Iris pigment epithelial cell (primary cell): ENCODE results near the gene MINDY1.

Experiments
- DNase-seq: peaks from one replicate; pipeline ENCODE4 v3.0.0-alpha.2; 2011; ENCODE audit warnings: low read depth

Gene MINDY1, protein sequence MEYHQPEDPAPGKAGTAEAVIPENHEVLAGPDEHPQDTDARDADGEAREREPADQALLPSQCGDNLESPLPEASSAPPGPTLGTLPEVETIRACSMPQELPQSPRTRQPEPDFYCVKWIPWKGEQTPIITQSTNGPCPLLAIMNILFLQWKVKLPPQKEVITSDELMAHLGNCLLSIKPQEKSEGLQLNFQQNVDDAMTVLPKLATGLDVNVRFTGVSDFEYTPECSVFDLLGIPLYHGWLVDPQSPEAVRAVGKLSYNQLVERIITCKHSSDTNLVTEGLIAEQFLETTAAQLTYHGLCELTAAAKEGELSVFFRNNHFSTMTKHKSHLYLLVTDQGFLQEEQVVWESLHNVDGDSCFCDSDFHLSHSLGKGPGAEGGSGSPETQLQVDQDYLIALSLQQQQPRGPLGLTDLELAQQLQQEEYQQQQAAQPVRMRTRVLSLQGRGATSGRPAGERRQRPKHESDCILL

DNA sequence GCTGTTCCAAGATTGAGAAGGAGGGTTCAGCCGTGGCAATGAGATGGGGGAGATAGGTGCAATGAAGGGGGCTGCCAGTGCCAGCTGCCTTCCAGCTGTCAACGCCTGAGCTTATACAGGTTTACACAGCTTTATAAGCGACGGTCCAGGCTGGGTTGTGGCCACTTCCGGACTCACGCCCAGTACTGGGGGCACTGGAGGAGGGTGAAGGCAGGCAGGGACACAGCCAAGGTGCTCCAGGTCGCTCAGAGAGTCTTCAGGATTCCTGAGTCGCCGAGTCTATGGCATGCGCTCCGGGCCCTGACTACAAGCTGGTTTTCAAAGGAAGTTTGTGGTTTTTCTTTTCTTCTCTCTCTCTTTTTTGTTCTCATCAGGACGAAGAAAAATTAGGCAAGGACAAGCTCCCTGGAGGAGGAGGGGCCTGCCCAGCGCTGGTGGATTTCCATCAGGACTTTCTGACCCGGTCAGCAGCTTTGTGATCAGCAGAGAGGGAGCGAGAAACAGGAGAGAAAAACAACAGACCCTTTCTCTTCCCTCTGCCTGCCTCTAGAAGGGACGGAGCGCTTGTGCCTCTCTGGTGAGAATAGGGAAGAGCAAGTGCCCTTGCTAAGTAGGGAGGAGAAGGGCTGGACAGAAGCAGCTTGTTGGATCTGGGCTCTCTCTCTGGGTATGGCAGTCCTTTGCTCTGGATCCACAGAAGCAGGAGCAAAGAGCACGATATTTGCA, at the start of gene MINDY1:
Gene MINDY1, minus strand, starts transcription at position 576 of the 726 bp plus-strand sequence. CDS start 4,285 bp downstream, outside the sequence.
- peak; percentile 90 for DNase-seq

DNA sequence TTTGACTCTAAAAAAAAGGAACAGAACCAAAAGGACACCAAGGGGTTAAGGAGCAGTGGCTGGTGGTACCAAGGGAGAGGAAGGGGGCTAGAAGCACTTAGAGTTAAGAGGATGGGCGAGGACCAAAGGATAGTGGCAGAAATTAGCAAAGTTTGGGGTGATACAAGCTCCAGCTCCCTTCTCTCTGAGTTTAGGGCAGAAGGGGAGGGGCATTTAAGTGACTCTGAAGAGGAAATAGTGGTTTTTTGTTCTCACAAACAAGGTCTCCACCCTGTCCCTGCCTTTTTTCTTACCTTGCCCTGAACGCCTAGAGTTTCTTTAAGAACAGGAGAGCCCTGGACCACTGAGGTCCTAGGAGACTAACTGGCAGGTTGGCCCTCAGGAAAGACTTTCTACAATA, 49.4 kb upstream of the MINDY1 start:
- DNase-seq, result no peak

DNA sequence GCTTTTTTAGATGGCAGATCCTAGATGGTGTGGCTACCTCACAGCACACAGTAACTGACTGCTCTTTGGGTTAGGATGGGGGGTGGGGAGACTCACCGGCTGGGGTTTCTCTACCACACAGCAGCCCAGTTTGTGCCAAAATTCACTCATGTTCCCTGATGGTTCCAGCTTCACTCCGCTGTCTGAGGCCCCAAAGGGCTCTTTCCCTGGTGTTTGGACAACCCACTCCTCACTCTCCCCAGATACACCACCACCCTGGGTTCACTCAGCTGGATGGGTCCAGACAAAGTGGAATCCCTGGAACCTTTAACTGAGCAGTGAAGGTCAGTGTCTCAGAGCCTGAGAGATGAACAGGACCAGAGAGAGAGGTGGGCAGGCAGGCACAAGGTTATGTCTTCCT, 48.9 kb upstream of the MINDY1 start:
- no peak for DNase-seq

DNA sequence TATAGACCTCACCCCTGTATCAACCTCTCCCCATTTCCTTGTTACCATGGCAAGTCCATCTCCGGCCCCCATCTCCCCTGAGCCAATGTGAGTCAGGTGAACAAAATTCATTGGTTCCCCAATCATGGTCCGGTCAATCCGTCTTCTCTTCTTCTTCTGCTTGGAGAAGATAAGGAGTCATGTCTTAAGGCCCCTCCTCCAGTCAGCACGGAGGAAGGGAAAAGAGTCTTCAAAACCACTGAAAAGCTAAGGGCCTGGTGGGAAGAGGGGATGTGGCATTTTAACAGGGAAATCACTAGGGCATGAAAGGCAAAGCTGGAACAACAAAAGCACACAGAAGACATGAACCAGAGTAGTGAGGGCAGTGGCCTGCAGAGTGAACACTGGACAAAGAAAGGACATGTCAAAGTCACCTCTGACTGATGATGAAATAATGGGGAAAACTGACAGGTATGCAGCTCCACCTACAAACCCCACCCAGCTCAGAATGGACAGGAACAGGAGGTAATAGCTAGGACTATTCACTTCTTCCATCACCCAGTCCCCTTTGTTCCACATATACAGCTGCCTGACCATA, 48.4 kb upstream of the MINDY1 start:
- no peak for DNase-seq

DNA sequence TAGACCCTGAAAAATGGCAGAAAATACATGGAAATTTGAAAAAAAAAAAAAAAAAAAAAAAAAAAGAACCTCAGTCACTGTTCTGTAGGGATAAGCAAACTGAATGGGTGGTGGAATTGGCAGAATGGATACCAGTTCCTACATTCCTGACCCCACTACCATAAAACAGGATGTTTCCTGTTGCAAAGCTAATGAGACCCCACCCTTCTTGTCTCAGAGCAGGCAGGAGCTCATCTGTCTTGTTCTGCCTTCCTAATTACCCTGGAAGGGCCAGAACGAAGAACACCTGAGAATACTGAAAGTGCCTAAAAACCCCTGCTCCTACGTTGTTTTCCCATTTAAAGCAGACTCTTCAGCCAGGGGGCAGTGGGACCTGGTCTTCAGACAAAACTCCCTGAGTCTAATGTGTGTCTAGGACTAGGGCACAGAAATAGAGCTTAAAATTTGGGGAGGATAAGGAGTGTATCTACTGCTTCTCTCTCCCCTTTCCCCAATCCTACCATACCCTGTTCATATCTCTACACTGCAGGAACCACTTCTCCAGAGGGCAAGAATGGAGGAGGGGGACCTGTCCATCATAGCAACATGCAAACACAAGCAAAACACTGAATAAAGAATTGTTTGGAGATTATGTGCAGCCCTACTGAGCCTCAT, 44.8 kb upstream of the MINDY1 start:
- no peak for DNase-seq

DNA sequence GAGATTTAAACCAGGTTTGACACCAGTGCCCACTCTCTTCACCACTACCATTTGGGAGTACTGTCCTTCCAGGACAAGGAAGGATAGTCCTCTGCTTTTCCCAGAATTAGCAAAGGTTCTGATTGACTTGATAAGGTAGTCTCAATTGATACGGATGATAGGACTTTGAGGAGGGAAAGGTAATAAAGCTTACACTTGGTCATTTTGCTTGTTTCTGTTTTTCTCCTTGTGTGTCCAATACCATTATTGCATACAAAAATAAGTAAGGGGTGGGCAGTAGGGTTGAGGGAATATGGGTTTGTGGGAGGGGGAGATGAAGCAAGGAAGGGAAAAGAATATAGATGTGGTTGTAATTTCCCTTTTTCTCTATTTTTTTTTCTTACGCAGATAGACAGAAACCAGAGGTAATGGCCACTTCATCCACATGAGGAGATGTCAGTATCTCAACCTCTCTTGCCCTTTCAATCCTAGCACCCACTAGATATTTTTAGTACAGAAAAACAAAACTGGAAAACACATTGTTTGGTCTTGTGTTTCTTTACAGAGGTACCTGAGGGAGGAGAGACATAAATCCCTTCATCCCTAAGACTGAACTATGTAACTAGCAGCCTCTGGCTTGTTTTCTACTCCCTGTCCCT, 43.5 kb upstream of the MINDY1 start:
- no peak for DNase-seq

DNA sequence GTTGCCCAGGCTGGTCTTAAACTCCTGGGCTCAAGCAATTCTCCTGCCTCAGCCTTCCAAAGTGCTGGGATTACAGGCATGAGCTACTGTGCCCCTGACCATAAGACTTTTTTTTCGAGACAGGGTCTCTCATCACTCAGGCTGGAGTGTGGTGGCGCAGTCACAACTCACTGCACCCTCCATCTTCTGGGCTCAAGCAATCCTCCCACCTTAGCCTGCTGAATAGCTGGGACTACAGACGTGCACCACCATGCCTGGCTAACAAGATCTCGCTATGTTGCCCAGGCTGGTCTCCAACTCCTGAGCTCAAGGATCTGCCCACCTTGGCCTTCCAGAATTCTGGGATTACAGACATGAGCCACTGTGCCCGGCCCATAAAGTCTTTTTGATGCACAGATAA, 42.8 kb upstream of the MINDY1 start:
- no peak for DNase-seq

DNA sequence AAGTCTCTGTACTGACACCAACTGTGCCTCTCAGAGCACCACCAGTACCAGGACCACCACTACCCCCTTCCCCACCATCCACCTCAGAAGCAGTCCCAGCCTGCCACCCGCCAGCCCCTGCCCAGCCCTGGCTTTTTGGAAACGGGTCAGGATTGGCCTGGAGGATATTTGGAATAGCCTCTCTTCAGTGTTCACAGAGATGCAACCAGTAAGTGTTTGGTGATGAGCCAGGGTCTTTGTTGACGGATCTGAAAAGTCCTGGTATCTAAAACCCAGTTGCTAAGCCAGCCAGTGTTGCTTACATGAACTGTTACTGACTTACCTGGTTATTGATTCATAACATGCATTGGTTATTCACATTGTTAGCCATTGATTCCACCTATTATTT, 41.9 kb upstream of the MINDY1 start:
- no peak for DNase-seq

DNA sequence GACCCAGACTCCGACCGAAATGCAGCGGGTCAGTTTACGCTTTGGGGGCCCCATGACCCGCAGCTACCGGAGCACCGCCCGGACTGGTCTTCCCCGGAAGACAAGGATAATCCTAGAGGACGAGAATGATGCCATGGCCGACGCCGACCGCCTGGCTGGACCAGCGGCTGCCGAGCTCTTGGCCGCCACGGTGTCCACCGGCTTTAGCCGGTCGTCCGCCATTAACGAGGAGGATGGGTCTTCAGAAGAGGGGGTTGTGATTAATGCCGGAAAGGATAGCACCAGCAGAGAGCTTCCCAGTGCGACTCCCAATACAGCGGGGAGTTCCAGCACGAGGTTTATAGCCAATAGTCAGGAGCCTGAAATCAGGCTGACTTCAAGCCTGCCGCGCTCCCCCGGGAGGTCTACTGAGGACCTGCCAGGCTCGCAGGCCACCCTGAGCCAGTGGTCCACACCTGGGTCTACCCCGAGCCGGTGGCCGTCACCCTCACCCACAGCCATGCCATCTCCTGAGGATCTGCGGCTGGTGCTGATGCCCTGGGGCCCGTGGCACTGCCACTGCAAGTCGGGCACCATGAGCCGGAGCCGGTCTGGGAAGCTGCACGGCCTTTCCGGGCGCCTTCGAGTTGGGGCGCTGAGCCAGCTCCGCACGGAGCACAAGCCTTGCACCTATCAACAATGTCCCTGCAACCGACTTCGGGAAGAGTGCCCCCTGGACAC, 41.4 kb upstream of the MINDY1 start:
- peak; percentile 82 for DNase-seq

DNA sequence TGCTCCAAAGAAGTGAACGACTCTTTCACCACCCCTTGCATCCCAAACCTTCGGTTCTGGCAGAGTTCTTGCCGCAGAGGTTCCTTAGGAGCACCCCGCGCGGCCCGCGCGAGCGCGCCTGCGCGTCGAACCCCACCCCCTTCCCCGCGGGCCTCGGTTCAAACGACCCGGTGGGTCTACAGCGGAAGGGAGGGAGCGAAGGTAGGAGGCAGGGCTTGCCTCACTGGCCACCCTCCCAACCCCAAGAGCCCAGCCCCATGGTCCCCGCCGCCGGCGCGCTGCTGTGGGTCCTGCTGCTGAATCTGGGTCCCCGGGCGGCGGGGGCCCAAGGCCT, 40.9 kb upstream of the MINDY1 start, which contains the start of gene C1orf56:
Gene C1orf56, plus strand, starts transcription at position 161 of the 334 bp plus-strand sequence. Its CDS starts 97 bp downstream, at position 258.
- peak; percentile 67 for DNase-seq

DNA sequence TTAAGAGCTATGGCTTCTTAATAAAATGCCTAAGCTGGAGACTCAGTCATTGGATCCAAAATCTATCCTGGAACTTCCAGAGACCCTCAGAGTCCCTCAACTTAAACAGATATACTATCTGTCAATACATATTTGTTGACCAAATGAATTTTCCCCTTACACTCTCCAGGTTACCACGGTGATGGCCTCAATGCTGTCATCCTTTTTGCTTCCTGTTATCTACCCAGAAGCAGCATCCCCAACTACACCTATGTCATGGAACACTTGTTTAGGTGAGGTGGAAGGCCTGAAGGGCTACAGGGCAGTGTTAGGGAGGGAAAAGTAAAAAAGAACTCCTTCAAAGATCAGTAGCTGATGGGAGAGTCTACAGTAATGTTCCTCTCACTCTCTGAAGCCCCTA, 36.5 kb upstream of the MINDY1 start:
- no peak for DNase-seq

DNA sequence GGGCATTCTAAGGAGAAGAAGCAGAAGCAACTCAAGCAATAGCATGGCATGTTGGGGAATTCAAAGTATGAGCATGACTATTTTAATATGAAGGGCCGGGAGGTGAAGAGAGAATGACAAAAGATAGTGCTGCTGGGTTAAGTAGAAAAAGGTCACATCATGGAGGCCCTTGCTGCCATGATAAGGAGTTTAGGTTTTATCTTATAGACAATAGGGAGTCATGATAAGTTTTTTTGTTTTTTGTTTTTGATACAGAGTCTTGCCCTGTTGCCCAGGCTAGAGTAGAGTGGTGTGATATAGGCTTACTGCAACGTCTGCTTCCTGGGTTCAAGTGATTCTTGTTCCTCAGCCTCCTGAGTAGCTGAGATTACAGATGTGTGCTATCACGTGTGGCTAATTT, 32.8 kb upstream of the MINDY1 start:
- DNase-seq, result no peak

DNA sequence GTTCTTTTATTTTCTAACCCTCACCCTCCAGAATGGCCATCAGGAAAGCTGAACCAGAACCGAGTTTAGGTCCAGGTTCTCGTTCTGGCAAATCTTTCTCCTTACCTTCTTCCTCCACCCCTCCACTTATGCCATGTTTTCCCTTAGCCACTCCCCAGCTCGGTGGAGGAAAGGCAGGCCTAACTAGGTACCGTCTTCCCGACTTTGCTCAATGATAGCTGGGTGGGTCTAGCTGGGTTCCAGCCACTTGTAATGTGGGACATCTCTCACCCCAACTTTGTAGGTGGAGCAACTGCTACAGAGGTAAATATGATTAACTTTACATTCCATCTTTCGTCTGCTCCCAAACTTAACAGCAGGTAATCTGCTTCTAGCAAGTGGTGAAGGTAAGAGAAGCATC, 30.3 kb upstream of the MINDY1 start:
- no peak for DNase-seq

DNA sequence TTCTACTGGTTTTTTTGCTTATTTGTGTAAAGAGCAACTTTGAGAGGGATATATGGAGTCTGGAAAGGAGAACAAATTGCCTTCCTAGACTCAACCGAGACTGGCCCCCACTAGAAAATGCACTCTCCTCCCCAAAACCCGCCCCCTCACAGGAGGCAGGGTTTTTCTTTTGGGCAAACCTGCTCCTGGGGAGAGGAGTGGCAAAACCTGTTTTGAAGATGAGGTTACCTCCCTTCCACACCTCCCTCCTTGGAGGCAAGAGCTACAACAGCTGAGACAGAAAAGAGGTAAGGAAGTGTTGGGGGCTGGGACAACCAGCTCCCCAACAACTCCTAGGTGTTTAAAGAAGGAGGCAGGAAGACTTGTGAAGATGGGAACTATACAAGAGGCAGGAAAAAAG, 29.7 kb upstream of the MINDY1 start, which contains the start of gene BNIPL:
Gene BNIPL, plus strand, starts transcription at position 231 of the 400 bp plus-strand sequence. Its CDS starts 140 bp downstream, at position 371.
- DNase-seq, result no peak

DNA sequence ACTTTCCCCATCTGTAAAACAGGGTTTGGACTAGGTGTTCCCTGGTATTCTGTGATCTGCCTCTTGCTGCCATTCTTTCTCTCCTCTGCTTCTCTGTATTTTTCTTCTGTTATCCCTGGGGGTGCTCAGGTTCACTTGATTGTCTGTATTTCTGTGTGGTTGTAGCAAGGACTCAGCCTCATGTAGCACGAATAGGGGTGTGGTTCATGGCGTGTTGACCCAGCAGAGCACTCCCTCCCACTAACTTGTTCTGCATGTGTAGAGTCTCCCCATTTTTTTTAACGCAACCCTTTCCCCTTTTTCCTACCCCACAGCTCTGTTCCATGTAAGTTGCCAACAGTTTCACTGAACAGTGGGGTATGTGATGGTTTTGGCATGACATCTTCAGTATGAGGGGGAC, 28.5 kb upstream of the MINDY1 start:
- DNase-seq, result no peak

DNA sequence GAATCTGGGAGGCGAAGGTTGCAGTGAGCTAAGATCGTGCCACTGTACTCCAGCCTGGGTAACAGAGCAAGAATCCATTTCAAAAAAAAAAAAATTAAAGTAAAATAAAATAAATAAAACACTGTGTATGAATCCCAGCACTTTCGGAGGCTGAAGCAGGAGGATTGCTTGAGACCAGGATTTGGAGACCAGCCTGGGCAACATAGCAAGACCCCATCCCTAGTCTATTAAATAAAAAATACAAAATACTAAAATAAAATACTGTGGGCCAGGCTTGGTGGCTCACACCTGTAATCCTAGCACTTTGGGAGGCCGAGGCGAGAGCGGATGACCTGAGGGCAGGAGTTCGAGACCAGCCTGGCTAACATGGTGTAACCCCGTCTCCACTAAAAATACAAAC, 25.5 kb upstream of the MINDY1 start:
- DNase-seq, result no peak

DNA sequence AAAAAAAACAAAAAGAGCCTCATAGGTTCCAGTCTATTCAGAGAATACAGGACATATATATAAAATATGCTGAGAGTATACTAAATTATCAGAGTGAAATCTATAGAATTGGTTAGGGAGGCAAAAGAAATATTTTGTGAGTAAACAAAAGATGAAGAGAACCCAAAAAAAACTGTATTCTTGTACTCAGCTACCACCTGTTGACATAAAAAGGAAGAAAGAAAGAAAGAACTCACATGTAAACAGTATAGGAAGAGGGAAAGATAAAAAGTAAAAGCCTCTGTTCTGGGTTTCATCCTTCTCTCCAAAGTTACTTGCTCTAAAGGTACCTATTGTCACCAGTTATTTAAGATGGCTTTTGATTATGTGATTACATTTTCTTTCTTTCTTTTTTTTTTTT, 19.8 kb upstream of the MINDY1 start:
- no peak for DNase-seq

DNA sequence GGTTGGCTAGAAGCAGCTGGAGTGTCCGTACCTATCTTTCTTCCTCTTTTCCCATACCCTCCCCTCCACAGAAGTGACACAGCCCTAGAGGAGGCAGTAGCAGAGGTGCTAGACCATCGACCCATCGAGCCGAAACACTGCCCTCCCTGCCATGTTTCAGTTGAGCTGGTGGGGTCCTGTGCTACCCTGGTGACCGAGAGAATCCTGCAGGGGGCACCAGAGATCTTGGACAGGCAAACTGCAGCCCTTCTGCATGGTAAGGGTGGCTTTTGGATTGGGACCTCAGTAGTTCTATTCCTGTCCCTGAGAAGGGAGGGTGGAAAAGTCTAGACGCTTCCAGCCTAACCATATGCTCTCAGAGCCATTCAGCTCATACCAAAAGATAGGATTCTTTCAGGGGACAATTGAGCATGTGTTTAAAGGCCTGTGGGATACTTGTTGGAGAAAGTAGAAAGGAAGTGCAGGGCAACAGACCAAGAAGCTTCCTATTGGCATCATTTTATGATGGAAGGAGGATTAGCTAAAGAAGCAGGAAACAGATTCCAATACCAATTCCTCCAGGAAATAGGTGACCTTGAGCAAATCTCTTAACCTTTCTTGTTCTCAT, 17.9 kb upstream of the MINDY1 start:
- peak; percentile 64 for DNase-seq

DNA sequence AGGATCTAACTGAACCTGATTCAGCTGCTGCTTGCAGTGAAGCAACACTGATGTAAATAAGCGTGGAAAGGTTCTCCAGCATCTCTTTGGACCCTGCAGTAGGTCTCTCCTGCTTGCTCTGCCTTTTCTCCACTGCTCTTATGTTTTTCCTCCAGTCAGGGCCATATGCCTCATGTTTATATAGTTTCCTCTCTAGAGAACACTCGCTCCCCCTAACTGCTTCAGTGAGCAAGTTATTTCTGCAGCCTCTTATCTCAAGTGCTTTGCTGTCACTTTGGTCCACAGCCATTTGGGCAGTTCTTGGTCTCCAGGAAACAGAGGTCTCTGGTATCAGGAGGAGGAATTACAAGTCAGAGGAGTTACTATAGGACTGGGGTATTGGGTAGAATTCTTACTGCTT, 6.8 kb upstream of the MINDY1 start:
- peak; percentile 39 for DNase-seq

DNA sequence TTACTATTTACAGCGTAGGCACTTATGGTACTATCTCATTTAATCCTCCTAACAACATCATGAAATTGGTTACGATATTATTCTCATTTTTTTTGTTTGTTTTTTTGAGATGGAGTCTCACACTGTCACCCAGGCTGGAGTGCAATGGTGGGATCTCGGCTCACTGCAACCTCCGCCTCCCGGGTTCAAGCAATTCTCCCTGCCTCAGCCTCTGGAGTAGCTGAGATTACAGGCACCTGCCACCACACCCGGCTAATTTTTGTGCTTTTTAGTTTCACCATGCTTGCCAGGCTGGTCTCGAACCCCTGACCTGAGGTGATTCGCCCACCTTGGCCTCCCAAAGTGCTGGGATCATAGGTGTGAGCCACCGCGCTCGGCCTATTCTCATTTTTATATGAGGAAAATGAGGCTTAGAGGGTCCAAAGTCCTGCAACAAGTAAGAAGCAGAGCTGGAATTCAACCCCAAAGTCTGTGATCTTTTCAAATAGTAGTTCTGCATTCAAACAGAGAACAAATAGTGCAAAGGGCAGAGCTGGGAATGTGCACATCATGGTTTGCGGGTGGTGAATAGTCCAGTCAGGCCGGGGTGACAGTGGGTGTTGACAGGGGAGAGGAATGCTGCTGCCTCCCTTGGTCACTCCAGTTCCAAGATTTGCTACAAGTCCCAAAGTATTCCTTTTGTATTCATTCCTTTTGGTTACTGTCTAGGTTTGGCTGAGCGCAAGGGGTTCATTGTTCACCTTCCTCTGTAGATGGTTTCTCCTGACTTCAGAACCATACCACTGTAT, 6.2 kb upstream of the MINDY1 start:
- DNase-seq, result no peak
